HepG2 (cell line): ENCODE results near the gene ELMOD3. TPM values are rescaled to one million over a fixed set of nuclear protein-coding genes. Genes with fewer than 3 reads are reported as not detected.

Experiments used
- BRF2 ChIP-seq: sonication (generic); formaldehyde crosslinking; IDR thresholded peaks from 2 replicates; pipeline ENCODE4 v1.8.1; 2022; ENCODE audit warnings: mild to moderate bottlenecking, missing genetic modification reagents
- GLMP ChIP-seq: sonication (generic); formaldehyde crosslinking; IDR thresholded peaks from 2 replicates; pipeline ENCODE4 v1.9.0; 2021; ENCODE audit warnings: missing genetic modification reagents, mild to moderate bottlenecking, borderline replicate concordance
- IRF9 ChIP-seq: sonication (generic); formaldehyde crosslinking; IDR thresholded peaks from 2 replicates; pipeline ENCODE4 v1.8.0; 2022; ENCODE audit warnings: missing genetic modification reagents, mild to moderate bottlenecking, borderline replicate concordance
- MIER2 ChIP-seq: IDR thresholded peaks from 2 replicates; pipeline ENCODE4 v1.6.1; 2016; ENCODE audit warnings: missing biosample characterization, missing genetic modification reagents
- NCOA5 ChIP-seq: sonication (generic); formaldehyde crosslinking; IDR thresholded peaks from 2 replicates; pipeline ENCODE4 v1.4.0; 2020; ENCODE audit warnings: missing genetic modification reagents
- NFRKB ChIP-seq: fragments of 450-650 bp; IDR thresholded peaks from 2 replicates; pipeline ENCODE4 v1.6.1; 2017
- NR2F2 ChIP-seq: IDR thresholded peaks from 2 replicates; pipeline ENCODE4 v1.6.1; 2012; ENCODE audit warnings: low read depth, inconsistent platforms, borderline replicate concordance
- PBX2 ChIP-seq: IDR thresholded peaks from 2 replicates; pipeline ENCODE4 v1.6.1; 2016; ENCODE audit warnings: control low read depth
- POLR2G ChIP-seq: fragments of 200-400 bp; formaldehyde crosslinking; IDR thresholded peaks from 2 replicates; pipeline ENCODE4 v1.6.1; 2018; ENCODE audit warnings: mild to moderate bottlenecking, low read depth, low read length, moderate library complexity
- RFXAP ChIP-seq: sonication (generic); formaldehyde crosslinking; IDR thresholded peaks from 2 replicates; pipeline ENCODE4 v1.4.0; 2020; ENCODE audit warnings: missing genetic modification reagents, borderline replicate concordance
- SP5 ChIP-seq: IDR thresholded peaks from 2 replicates; pipeline ENCODE4 v1.6.1; 2016; ENCODE audit warnings: low read depth, borderline replicate concordance
- U2AF1 ChIP-seq: fragments of 200-400 bp; formaldehyde crosslinking; optimal IDR thresholded peaks from 2 replicates; pipeline ENCODE3; 2017; ENCODE audit warnings: mild to moderate bottlenecking, low read depth, low read length
- ZGPAT ChIP-seq: IDR thresholded peaks from 2 replicates; pipeline ENCODE4 v1.6.1; 2016; ENCODE audit warnings: mild to moderate bottlenecking
- ZNF143 ChIP-seq: sonication (generic); formaldehyde crosslinking; IDR thresholded peaks from 2 replicates; pipeline ENCODE4 v1.4.0; 2020; ENCODE audit warnings: missing genetic modification reagents
- ZNF329 ChIP-seq: sonication (generic); formaldehyde crosslinking; IDR thresholded peaks from 2 replicates; pipeline ENCODE4 v1.9.0; 2021; ENCODE audit warnings: low read depth, mild to moderate bottlenecking, missing genetic modification reagents
- ZNF484 ChIP-seq: sonication (generic); formaldehyde crosslinking; IDR thresholded peaks from 2 replicates; pipeline ENCODE4 v1.5.1; 2020; ENCODE audit warnings: mild to moderate bottlenecking, low read depth, missing genetic modification reagents, borderline replicate concordance
- ZNF543 ChIP-seq: sonication (generic); formaldehyde crosslinking; IDR thresholded peaks from 2 replicates; pipeline ENCODE4 v1.4.0; 2020; ENCODE audit warnings: mild to moderate bottlenecking, missing genetic modification reagents
- ZNF670 ChIP-seq: sonication (generic); formaldehyde crosslinking; IDR thresholded peaks from 2 replicates; pipeline ENCODE4 v1.8.0; 2022; ENCODE audit warnings: mild to moderate bottlenecking, missing genetic modification reagents, borderline replicate concordance
- ZNF720 ChIP-seq: sonication (generic); formaldehyde crosslinking; IDR thresholded peaks from 2 replicates; pipeline ENCODE4 v1.4.0; 2020; ENCODE audit warnings: missing genetic modification reagents
- polyA plus RNA-seq, 8 experiments: library from polyadenylated mRNA; depleted of rRNA in 3 of 8; stranded (reverse) in 7 of 8; unstranded in 1 of 8; fragments of >200 nt; fragmentation: Illumina TruSeq in 4 of 8; extraction: Trizol in 4 of 8; gene quantifications; 2 replicates each; pipeline versions ENCODE4 v1.2.1 to v1.2.3, GENCODE V29; 2011 to 2016; ENCODE audit warnings: low read depth in 4 of 8, missing spikeins in 1 of 8, mixed read lengths in 1 of 8; ENCODE audit not compliant: insufficient read depth in 1 of 8
- total RNA-seq, 5 experiments: library from RNA; depleted of rRNA; stranded (reverse); fragments of >200 nt; fragmentation: Illumina TruSeq; extraction: Trizol; gene quantifications; 2 replicates each; pipeline ENCODE4 v1.2.3, GENCODE V29; 2016; ENCODE audit warnings: low read depth in 1 of 5

Gene ELMOD3
- total and polyA plus RNA-seq, 2 of the 13 experiments (the other 11 are each of a cell fraction or from before 2014, with no cell fraction given), result 13.3 to 19.5 TPM

DNA sequence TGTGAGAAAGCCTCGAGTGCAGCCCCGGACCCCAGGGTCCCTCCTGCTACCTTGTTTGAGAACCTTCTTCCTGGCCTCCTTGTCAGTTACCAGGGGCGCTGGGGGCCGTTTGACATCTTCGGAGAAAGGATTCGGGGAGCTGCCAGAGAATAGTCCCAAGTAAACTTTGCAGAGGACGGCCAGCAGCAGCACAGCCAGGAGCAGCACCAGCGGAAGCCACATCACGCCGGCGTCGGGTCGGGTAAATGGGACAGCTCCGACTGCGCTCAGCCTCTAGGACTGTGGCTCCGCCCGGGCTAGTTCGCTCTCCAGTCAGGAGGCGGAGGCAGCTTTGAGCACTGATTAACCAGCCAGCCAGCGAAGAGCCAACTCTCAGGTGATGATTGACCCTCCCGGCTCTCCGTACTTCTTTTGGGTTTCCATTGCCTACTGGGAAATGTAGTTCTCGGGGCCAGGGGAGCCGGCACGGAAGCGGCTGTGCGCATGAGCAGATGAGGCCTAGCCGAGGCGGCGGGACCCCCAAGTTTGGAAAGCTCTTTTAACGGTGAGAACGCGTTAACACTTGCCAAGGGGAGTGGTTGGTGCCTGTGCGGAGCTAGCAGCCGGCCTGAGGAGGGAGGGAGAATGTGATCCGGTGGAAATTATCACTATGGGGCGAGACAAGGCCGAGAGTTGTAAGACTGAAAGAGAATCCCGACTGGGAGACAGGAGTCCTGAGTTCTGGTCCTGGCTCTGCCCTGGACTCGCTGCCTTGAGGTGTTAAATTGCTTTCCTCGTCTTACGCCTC lies at the start of gene ELMOD3, which contains the start of gene RETSAT (continued):
- TF ChIP-seq ZNF143, result peak; percentile 99
- no peak for TF ChIP-seq GLMP
- peak; percentile 76 for TF ChIP-seq SP5 (CRISPR knock-in tag)
- TF ChIP-seq MIER2, result peak; percentile 83
- no peak for TF ChIP-seq PBX2 (CRISPR knock-in tag)
- TF ChIP-seq NR2F2, result 0 out of 2 replicates have a peak, but pooled peaks have one; percentile 12
- TF ChIP-seq U2AF1, result peak; percentile 95
- TF ChIP-seq ZNF720 (CRISPR knock-in tag), result no peak
- no peak; the same call in 1 of the 2 replicates for TF ChIP-seq ZNF484
- no peak for TF ChIP-seq NFRKB
- TF ChIP-seq ZNF329 (CRISPR knock-in tag), result peak; percentile 77; the same call in 1 of the 2 replicates
- peak; percentile 100 for TF ChIP-seq POLR2G
- no peak for TF ChIP-seq NCOA5
- TF ChIP-seq IRF9 (CRISPR knock-in tag), result peak; percentile 97; the same call in 1 of the 2 replicates
- TF ChIP-seq ZGPAT, result peak; percentile 95
- TF ChIP-seq RFXAP, result peak; percentile 89
- peak; percentile 93 for TF ChIP-seq BRF2 (CRISPR knock-in tag)
- TF ChIP-seq ZNF543 (CRISPR knock-in tag), result peak; percentile 98
- TF ChIP-seq ZNF670 (CRISPR knock-in tag), result no peak; the same call in 1 of the 2 replicates
